ENCODE results near the gene ENPP1.

DNA sequence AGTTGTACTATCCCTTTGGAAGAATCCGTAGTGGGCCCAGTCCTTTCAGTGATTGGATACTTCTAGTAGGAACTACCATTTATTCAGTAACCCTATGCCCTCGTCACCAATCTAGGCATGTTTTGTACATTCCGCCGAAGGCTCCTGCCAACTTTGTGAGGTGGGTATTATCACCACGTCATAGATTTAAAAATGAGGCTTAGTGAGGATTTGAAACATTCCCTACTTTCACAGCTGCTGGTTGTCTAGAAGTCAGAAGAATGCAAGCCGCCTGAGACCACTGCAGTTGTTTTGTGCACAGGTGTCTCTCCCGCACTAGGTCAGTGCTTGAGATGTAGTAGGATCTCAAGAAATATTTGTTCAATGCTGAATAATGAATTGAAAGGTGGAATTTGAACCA is 32.6 kb downstream of the ENPP1 start:
- TF ChIP-seq, protein P1, sequence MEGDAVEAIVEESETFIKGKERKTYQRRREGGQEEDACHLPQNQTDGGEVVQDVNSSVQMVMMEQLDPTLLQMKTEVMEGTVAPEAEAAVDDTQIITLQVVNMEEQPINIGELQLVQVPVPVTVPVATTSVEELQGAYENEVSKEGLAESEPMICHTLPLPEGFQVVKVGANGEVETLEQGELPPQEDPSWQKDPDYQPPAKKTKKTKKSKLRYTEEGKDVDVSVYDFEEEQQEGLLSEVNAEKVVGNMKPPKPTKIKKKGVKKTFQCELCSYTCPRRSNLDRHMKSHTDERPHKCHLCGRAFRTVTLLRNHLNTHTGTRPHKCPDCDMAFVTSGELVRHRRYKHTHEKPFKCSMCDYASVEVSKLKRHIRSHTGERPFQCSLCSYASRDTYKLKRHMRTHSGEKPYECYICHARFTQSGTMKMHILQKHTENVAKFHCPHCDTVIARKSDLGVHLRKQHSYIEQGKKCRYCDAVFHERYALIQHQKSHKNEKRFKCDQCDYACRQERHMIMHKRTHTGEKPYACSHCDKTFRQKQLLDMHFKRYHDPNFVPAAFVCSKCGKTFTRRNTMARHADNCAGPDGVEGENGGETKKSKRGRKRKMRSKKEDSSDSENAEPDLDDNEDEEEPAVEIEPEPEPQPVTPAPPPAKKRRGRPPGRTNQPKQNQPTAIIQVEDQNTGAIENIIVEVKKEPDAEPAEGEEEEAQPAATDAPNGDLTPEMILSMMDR (IDR thresholded peaks at IDR 0.05), result no peak
- no peak for TF ChIP-seq POLR2A (IDR thresholded peaks at IDR 0.05)

Data from heart left ventricle (tissue), 13 donors.